Measurements from ENCODE around the gene RBM43. TPM values are rescaled to one million over a fixed set of nuclear protein-coding genes. Genes with fewer than 3 reads are reported as not detected.

Gene RBM43
- total RNA-seq, 2 experiments from 2014 or later: 15.0 to 16.0 TPM

DNA sequence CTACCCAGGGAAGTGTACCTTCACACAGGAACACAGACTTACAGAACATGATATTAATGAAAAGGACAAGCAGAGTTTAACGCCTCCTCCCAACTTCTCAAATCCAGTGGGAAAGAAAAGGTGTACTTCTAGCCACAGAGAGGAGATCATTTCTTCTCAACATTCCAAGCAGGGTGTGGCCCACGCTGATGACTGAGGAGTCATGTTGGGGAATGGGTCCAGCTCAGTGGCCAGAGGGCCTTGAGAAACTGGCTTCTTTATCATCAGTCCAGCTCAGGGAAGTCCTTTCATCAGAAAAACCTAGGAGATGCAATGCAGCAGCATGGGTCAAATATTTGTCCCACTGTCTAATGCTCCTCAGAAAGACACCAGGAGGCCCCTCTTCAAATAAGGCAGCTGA, 63.0 kb downstream of the RBM43 start:
- no peak overlapping the region for H3K27ac ChIP-seq (ENCODE audit: low read depth in 1 of 2, low read length in 2 of 2)
- intact Hi-C loops (cut with DNase I, micrococcal nuclease): no loop called here
- no peaks in the 10 kb centered on the region for H3K9me3 ChIP-seq (ENCODE audit: control insufficient read depth in 1 of 2, insufficient read depth in 1 of 2, low read length in 2 of 2)
- ATAC-seq (ENCODE audit: poor library complexity): no peak
- no peak overlapping the region for H3K4me3 ChIP-seq (ENCODE audit: low read length)
- no peaks in the 10 kb centered on the region for H3K27me3 ChIP-seq (ENCODE audit: control insufficient read depth in 1 of 2, insufficient read depth in 2 of 2, low read length in 2 of 2)
- ChIA-PET CTCF (no interaction called here), POLR2A (no interaction called here)
- TF ChIP-seq, protein P1, sequence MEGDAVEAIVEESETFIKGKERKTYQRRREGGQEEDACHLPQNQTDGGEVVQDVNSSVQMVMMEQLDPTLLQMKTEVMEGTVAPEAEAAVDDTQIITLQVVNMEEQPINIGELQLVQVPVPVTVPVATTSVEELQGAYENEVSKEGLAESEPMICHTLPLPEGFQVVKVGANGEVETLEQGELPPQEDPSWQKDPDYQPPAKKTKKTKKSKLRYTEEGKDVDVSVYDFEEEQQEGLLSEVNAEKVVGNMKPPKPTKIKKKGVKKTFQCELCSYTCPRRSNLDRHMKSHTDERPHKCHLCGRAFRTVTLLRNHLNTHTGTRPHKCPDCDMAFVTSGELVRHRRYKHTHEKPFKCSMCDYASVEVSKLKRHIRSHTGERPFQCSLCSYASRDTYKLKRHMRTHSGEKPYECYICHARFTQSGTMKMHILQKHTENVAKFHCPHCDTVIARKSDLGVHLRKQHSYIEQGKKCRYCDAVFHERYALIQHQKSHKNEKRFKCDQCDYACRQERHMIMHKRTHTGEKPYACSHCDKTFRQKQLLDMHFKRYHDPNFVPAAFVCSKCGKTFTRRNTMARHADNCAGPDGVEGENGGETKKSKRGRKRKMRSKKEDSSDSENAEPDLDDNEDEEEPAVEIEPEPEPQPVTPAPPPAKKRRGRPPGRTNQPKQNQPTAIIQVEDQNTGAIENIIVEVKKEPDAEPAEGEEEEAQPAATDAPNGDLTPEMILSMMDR (IDR thresholded peaks at IDR 0.05): no peak
- Mint-ChIP-seq H3K27me3 (peaks cover 4% of the 10 kb centered on the region), H3K4me1 (ENCODE audit: low read depth) (no peaks in the 10 kb centered on the region), H3K9me3 (no peaks in the 10 kb centered on the region), H3K36me3 (ENCODE audit: low read depth) (no peaks in the 10 kb centered on the region), H3K27ac (no peak overlapping the region), H3K4me3 (no peak overlapping the region)
- H3K4me1 ChIP-seq (ENCODE audit: insufficient read depth, low read length): no peaks in the 10 kb centered on the region
- no peak for DNase-seq
- H3K36me3 ChIP-seq (ENCODE audit: insufficient read depth, low read length): no peaks in the 10 kb centered on the region

Other genes starting within 250 kb of the RBM43 start
- gene NMI, start 27.8 kb upstream of the RBM43 start, total RNA-seq: 10 to 100 TPM; 23.5 to 24.2 TPM
- gene TNFAIP6, start 95.7 kb upstream of the RBM43 start, total RNA-seq: not detected
- 10 to 100 TPM; 66.9 to 69.8 TPM for gene RIF1, start 148.0 kb upstream of the RBM43 start, total RNA-seq

All from CD4-positive, alpha-beta T cell (primary cell).